SK-N-SH (cell line): ENCODE measurements around the gene EN2.

Source experiments
- TAF1 ChIP-seq: IDR thresholded peaks from 2 replicates; pipeline ENCODE4 v1.6.1; 2012; ENCODE audit warnings: low read depth, mild to moderate bottlenecking, low read length, moderate library complexity, borderline replicate concordance
- TF ChIP-seq, protein P1 (sequence below): fragments of 200-600 bp; sonication (generic); IDR thresholded peaks from 2 replicates; pipeline ENCODE4 v1.6.1; 2017; ENCODE audit warnings: antibody characterized with exemption, mild to moderate bottlenecking, moderate library complexity

DNA sequence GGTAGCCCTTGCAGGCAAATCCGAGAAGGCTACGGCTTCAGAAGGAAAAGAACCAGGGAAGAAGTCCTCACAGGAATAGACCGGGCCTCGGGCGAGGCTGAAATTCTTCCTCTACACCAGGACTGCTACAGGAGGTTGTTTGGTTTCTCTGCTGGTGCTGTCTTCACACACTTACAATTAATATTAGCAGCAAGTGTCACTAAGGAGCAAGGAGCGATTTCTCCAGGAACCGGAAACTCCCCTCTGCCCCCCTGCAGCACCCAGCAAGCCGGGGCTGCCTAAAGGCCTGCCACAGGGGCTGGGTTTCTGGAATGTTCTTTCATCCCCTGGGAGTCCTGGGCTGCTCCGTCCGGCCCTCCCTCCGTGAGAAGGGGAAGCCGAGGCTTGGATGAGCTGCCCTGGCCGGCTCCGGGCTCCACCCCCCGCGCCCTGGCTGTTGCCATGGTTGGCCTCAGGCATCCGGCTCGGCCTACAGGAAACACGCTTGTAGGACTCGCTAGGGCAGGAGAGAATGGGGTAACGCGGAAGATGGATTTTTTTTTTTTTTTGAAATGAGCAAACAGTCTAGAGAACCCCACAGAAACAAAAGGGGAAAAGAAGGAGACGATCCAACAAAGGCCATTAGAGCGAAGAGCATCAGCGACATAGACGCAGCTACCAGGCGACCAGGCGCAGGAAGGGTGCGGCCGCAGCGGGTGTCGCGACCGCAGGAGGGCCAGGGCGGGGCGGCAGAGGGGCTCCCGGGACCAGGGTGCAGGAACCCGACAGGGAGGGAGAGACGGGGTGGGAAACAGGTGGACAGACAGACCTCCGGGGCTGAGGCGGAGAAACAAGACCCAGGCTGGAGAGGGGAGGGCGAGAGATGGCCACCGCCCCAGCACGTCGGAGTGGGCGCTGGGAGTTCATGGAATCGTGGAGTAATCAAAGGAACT is 33.0 kb downstream of the EN2 start:
- TF ChIP-seq, protein P1, sequence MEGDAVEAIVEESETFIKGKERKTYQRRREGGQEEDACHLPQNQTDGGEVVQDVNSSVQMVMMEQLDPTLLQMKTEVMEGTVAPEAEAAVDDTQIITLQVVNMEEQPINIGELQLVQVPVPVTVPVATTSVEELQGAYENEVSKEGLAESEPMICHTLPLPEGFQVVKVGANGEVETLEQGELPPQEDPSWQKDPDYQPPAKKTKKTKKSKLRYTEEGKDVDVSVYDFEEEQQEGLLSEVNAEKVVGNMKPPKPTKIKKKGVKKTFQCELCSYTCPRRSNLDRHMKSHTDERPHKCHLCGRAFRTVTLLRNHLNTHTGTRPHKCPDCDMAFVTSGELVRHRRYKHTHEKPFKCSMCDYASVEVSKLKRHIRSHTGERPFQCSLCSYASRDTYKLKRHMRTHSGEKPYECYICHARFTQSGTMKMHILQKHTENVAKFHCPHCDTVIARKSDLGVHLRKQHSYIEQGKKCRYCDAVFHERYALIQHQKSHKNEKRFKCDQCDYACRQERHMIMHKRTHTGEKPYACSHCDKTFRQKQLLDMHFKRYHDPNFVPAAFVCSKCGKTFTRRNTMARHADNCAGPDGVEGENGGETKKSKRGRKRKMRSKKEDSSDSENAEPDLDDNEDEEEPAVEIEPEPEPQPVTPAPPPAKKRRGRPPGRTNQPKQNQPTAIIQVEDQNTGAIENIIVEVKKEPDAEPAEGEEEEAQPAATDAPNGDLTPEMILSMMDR: no peak
- TF ChIP-seq TAF1: no peak
